HCT116 (cell line): ENCODE results near the gene RIC8A. TPM values are rescaled to one million over a fixed set of nuclear protein-coding genes. Genes with fewer than 3 reads are reported as not detected.

Source experiments
- ATAC-seq: fragments of 200-7000 bp; cut with Tn5 transposase; 2 replicates; pipeline ENCODE4 v1.9.1; 2020; ENCODE audit warnings: mild to moderate bottlenecking, moderate library complexity
- BruUV-seq: library from RNA; stranded (reverse); fragments of 400-500 nt; replicated peaks from 2 replicates; lab custom pipeline; 2021; lab: Mats Ljungman, UMichigan
- CTCF ChIA-PET: fragments of 300-600 bp; sonication (Branson Sonifier 250); formaldehyde crosslinking; loops from one replicate; lab custom pipeline; 2021; ENCODE audit warnings: antibody characterized with exemption; lab: Charles Lee
- POLR2A ChIA-PET: fragments of 300-600, 350-600 bp; sonication (Branson Sonifier 250); formaldehyde crosslinking; loops from one replicate; lab custom pipeline; 2021; ENCODE audit warnings: antibody characterized with exemption; lab: Charles Lee
- RAD21 ChIA-PET, 2 experiments: fragments of 300-600 bp; sonication (Branson Sonifier 250); formaldehyde crosslinking; loops; one replicate each; lab custom pipeline; 2023; ENCODE audit warnings: low total read pairs in 2 of 2; ENCODE audit not compliant: uncharacterized antibody in 2 of 2, unreplicated experiment in 2 of 2, low non-redundant PET in 1 of 2; lab: Charles Lee
- DNase-seq: peaks from one replicate; pipeline ENCODE4 v3.0.0-alpha.2; 2010; ENCODE audit warnings: low read depth, low spot score
- H2AFZ ChIP-seq: fragments of 200-600 bp; shearing (Covaris generic), sonication (generic); 2 replicates; pipeline ENCODE4 v1.6.1; 2017; ENCODE audit warnings: low read depth, mixed run types, mixed read lengths, antibody characterized with exemption, low read length; ENCODE audit not compliant: poor library complexity, severe bottlenecking
- H3K27ac ChIP-seq: 2 replicates; pipeline ENCODE4 v1.5.1; 2012; ENCODE audit warnings: low read depth, low read length
- H3K27me3 ChIP-seq: fragments of 200-600 bp; sonication (generic); 2 replicates; pipeline ENCODE4 v1.6.1; 2016; ENCODE audit warnings: mixed run types, low read length, mixed read lengths; ENCODE audit not compliant: insufficient read depth
- H3K36me3 ChIP-seq, 2 experiments: fragments of 200-500 bp in 1 of 2; fragments of 200-600 bp in 1 of 2; sonication (Bioruptor generic) in 1 of 2; sonication (generic) in 1 of 2; 2 replicates each; pipeline versions ENCODE4 v1.5.1 to v1.6.1; 2014 to 2016; ENCODE audit warnings: low read length in 2 of 2, inconsistent platforms in 1 of 2, mixed read lengths in 1 of 2, mixed run types in 1 of 2; ENCODE audit not compliant: insufficient read depth in 2 of 2, control insufficient read depth in 1 of 2
- H3K4me1 ChIP-seq, 2 experiments: fragments of 200-600 bp in 1 of 2; sonication (generic) in 1 of 2; 2 replicates each; pipeline versions ENCODE4 v1.5.1 to v1.6.1; 2012 to 2017; ENCODE audit warnings: low read length in 2 of 2, inconsistent platforms in 1 of 2, mild to moderate bottlenecking in 1 of 2, mixed read lengths in 1 of 2, mixed run types in 1 of 2, moderate library complexity in 1 of 2; ENCODE audit not compliant: insufficient read depth in 2 of 2, control insufficient read depth in 1 of 2
- H3K4me2 ChIP-seq: fragments of 200-600 bp; sonication (generic); 2 replicates; pipeline ENCODE4 v1.6.1; 2017; ENCODE audit warnings: mixed run types, low read length, mixed read lengths
- H3K4me3 ChIP-seq, 2 experiments: fragments of 200-600 bp in 1 of 2; sonication (generic) in 1 of 2; replicated peaks in 1 of 2; 2 replicates each; pipeline ENCODE4 v1.5.1; 2011 to 2016; ENCODE audit warnings: low read length in 2 of 2, control low read depth in 1 of 2, low read depth in 1 of 2, mild to moderate bottlenecking in 1 of 2, mixed read lengths in 1 of 2, mixed run types in 1 of 2
- H3K79me2 ChIP-seq: fragments of 200-600 bp; sonication (generic); 2 replicates; pipeline ENCODE4 v1.6.1; 2017; ENCODE audit warnings: mild to moderate bottlenecking, mixed run types, low read length, moderate library complexity, mixed read lengths; ENCODE audit not compliant: insufficient read depth
- H3K9ac ChIP-seq: fragments of 200-600 bp; sonication (generic); 2 replicates; pipeline ENCODE4 v1.6.1; 2016; ENCODE audit warnings: low read length, mixed read lengths
- H3K9me2 ChIP-seq: fragments of 200-600 bp; sonication (generic), shearing (Covaris generic); 2 replicates; pipeline ENCODE4 v1.6.1; 2017; ENCODE audit warnings: mixed run types, mild to moderate bottlenecking, moderate library complexity; ENCODE audit not compliant: insufficient read depth
- H3K9me3 ChIP-seq, 2 experiments: fragments of 200-500 bp in 1 of 2; fragments of 200-600 bp in 1 of 2; sonication (Bioruptor generic) in 1 of 2; sonication (generic) in 1 of 2; 2 replicates each; pipeline ENCODE4 v1.6.1; 2014 to 2017; ENCODE audit warnings: low read length in 2 of 2, mixed read lengths in 2 of 2, inconsistent platforms in 1 of 2, low read depth in 1 of 2, mild to moderate bottlenecking in 1 of 2, mixed run types in 1 of 2, moderate library complexity in 1 of 2; ENCODE audit not compliant: control insufficient read depth in 1 of 2, insufficient read depth in 1 of 2
- H4K20me1 ChIP-seq: fragments of 200-600 bp; sonication (generic), shearing (Covaris generic); 2 replicates; pipeline ENCODE4 v1.6.1; 2017; ENCODE audit warnings: mixed run types, mild to moderate bottlenecking, moderate library complexity; ENCODE audit not compliant: insufficient read depth
- CEBPB ChIP-seq: IDR thresholded peaks from 2 replicates; pipeline ENCODE4 v1.6.1; 2012; ENCODE audit warnings: low read depth
- ELF1 ChIP-seq: IDR thresholded peaks from 2 replicates; pipeline ENCODE4 v1.6.1; 2012; ENCODE audit warnings: low read depth, borderline replicate concordance
- EZH2 ChIP-seq: fragments of 200-600 bp; sonication (generic); IDR thresholded peaks from 2 replicates; pipeline ENCODE4 v1.6.1; 2017; ENCODE audit warnings: antibody characterized with exemption, mixed run types
- POLR2A ChIP-seq: IDR thresholded peaks from 2 replicates; pipeline ENCODE4 v1.7.0; 2011; ENCODE audit warnings: borderline replicate concordance; ENCODE audit not compliant: insufficient read depth, insufficient read length; ENCODE audit errors: extremely low read depth
- SIN3A ChIP-seq: IDR thresholded peaks from 2 replicates; pipeline ENCODE4 v1.6.1; 2012; ENCODE audit warnings: low read depth
- SRF ChIP-seq: IDR thresholded peaks from 2 replicates; pipeline ENCODE4 v1.6.1; 2012; ENCODE audit warnings: low read depth
- TCF7L2 ChIP-seq: IDR thresholded peaks from 2 replicates; pipeline ENCODE4 v1.7.0; 2011; ENCODE audit warnings: borderline replicate concordance, inconsistent platforms; ENCODE audit not compliant: insufficient read depth, insufficient read length; ENCODE audit errors: extremely low read depth
- YY1 ChIP-seq: IDR thresholded peaks from 2 replicates; pipeline ENCODE4 v1.6.1; 2011; ENCODE audit warnings: low read length, low read depth, moderate library complexity, mild to moderate bottlenecking; ENCODE audit not compliant: insufficient replicate concordance; ENCODE audit errors: extremely low read depth
- ZNF274 ChIP-seq: fragments of 200-500 bp; sonication (Bioruptor generic); IDR thresholded peaks from 2 replicates; pipeline ENCODE4 v1.6.1; 2014; ENCODE audit warnings: mild to moderate bottlenecking, low read depth, low read length, inconsistent platforms
- intact Hi-C: fragments of 100-400 bp; cut with micrococcal nuclease; formaldehyde crosslinking; loops from 2 replicates; pipeline ENCODE4 v1.10.0; 2022
- total RNA-seq: library from RNA; stranded (reverse); gene quantifications from one replicate; pipeline ENCODE4 v1.2.1, GENCODE V29; 2021; ENCODE audit not compliant: unreplicated experiment
- TF ChIP-seq, protein P1 (sequence below): IDR thresholded peaks from 2 replicates; pipeline ENCODE4 v1.6.1; 2012
- TF ChIP-seq, protein P2 (sequence below): IDR thresholded peaks from 2 replicates; pipeline ENCODE4 v1.6.1; 2012; ENCODE audit warnings: low read depth
- TF ChIP-seq, protein P3 (sequence below): IDR thresholded peaks from 2 replicates; pipeline ENCODE4 v1.6.1; 2011; ENCODE audit warnings: mild to moderate bottlenecking, low read length, moderate library complexity; ENCODE audit not compliant: insufficient replicate concordance; ENCODE audit errors: extremely low read depth

The RIC8A gene
- total RNA-seq, 1 experiment from 2014 or later = 75.2 TPM

DNA sequence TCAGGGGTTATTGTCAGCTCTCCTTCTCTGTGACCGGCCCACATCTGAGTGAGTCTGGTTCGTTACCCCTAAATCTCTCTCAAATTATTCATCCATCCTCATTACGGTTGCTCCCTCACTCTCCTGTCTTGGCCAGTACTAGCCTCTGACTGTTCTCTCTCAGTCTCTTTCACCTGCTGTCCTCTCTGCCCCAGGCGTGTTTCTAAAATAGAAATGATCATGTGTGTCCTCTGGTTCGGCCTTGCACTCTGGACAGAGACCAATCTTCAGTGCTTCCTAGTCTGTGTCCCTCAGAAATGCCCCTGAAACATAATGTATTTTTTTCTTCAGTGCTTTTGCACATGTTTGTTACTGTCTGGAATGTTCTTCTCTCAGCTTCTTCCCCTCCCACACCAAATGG is 34.1 kb downstream of the RIC8A start:
- Histone ChIP-seq H3K4me3 (no peak overlapping the region), H3K9ac (no peak overlapping the region), H2AFZ (no peak overlapping the region), H3K4me1 (peaks cover 6 to 10% of the 10 kb centered on the region in 2 experiments; a peak in 3 of 4 replicates), H3K79me2 (peaks cover 79% of the 10 kb centered on the region), H3K27me3 (no peaks in the 10 kb centered on the region), H3K9me2 (no peaks in the 10 kb centered on the region), H3K36me3 (peaks cover 44 to 62% of the 10 kb centered on the region in 2 experiments), H3K4me2 (no peak overlapping the region), H3K9me3 (no peaks in the 10 kb centered on the region), H4K20me1 (0 out of 2 replicates have a peak, but pooled peaks cover 5% of the 10 kb centered on the region), H3K27ac (no peak overlapping the region)
- TF ChIP-seq YY1 = no peak
- TF ChIP-seq, protein P1, sequence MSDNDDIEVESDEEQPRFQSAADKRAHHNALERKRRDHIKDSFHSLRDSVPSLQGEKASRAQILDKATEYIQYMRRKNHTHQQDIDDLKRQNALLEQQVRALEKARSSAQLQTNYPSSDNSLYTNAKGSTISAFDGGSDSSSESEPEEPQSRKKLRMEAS = no peak
- DNase-seq (no peak), ATAC-seq (no peak)
- intact Hi-C loops = no loop called here
- ChIA-PET POLR2A (no interaction called here), RAD21 (no interaction called here), CTCF (no interaction called here)
- no TSS peak for BruUV-seq

DNA sequence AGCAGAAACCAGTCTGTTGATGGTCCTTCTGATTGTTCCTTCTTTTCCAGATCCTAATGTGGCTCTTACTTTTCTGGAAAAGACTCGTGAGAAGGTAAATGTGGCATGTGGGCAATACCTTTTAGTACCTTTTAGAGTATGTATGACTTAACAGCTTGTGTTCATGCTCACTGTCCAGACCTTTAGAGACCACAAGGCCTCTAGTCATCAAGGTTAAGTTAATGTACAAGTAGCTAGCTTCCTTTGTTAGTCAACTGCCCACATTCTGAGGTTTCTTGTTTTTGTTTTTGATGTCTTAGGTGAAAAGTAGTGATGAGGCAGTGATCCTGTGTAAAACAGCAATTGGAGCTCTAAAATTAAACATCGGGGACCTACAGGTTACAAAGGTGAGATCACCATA is 36.9 kb downstream of the RIC8A start:
- ChIA-PET CTCF (no interaction called here), POLR2A (no interaction called here), RAD21 (no interaction called here)
- Histone ChIP-seq H4K20me1 (0 out of 2 replicates have a peak, but pooled peaks cover 5% of the 10 kb centered on the region), H3K9ac (no peak overlapping the region), H3K27me3 (no peaks in the 10 kb centered on the region), H3K79me2 (peaks cover 53% of the 10 kb centered on the region), H3K9me3 (no peaks in the 10 kb centered on the region), H3K36me3 (peaks cover 66 to 84% of the 10 kb centered on the region in 2 experiments), H2AFZ (no peak overlapping the region), H3K4me3 (no peak overlapping the region), H3K4me1 (no peaks in the 10 kb centered on the region), H3K27ac (no peak overlapping the region)
- BruUV-seq = no TSS peak
- DNase-seq = no peak
- intact Hi-C loops = no loop called here
- no peak for TF ChIP-seq SIN3A
- TF ChIP-seq SRF = no peak
- TF ChIP-seq, protein P2, sequence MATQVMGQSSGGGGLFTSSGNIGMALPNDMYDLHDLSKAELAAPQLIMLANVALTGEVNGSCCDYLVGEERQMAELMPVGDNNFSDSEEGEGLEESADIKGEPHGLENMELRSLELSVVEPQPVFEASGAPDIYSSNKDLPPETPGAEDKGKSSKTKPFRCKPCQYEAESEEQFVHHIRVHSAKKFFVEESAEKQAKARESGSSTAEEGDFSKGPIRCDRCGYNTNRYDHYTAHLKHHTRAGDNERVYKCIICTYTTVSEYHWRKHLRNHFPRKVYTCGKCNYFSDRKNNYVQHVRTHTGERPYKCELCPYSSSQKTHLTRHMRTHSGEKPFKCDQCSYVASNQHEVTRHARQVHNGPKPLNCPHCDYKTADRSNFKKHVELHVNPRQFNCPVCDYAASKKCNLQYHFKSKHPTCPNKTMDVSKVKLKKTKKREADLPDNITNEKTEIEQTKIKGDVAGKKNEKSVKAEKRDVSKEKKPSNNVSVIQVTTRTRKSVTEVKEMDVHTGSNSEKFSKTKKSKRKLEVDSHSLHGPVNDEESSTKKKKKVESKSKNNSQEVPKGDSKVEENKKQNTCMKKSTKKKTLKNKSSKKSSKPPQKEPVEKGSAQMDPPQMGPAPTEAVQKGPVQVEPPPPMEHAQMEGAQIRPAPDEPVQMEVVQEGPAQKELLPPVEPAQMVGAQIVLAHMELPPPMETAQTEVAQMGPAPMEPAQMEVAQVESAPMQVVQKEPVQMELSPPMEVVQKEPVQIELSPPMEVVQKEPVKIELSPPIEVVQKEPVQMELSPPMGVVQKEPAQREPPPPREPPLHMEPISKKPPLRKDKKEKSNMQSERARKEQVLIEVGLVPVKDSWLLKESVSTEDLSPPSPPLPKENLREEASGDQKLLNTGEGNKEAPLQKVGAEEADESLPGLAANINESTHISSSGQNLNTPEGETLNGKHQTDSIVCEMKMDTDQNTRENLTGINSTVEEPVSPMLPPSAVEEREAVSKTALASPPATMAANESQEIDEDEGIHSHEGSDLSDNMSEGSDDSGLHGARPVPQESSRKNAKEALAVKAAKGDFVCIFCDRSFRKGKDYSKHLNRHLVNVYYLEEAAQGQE = no peak
- TF ChIP-seq POLR2A = no peak
- TF ChIP-seq EZH2 = no peak
- TF ChIP-seq, protein P3, sequence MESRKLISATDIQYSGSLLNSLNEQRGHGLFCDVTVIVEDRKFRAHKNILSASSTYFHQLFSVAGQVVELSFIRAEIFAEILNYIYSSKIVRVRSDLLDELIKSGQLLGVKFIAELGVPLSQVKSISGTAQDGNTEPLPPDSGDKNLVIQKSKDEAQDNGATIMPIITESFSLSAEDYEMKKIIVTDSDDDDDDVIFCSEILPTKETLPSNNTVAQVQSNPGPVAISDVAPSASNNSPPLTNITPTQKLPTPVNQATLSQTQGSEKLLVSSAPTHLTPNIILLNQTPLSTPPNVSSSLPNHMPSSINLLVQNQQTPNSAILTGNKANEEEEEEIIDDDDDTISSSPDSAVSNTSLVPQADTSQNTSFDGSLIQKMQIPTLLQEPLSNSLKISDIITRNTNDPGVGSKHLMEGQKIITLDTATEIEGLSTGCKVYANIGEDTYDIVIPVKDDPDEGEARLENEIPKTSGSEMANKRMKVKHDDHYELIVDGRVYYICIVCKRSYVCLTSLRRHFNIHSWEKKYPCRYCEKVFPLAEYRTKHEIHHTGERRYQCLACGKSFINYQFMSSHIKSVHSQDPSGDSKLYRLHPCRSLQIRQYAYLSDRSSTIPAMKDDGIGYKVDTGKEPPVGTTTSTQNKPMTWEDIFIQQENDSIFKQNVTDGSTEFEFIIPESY = no peak
- TF ChIP-seq ZNF274 = no peak
- no peak for TF ChIP-seq ELF1
- no peak for TF ChIP-seq TCF7L2
- no peak for TF ChIP-seq YY1
- no peak for TF ChIP-seq CEBPB
- TF ChIP-seq, all 23 proteins: peak for 0
- H3K9me2 ChIP-seq = no peaks in the 10 kb centered on the region
- no peak overlapping the region for H3K4me2 ChIP-seq
- no peak for ATAC-seq
